Measurements from ENCODE around the gene CFTR.

GRCh38 chr7:117548035-117548434, 68.2 kb downstream of the CFTR start:
- no peak for TF ChIP-seq CTCF (IDR thresholded peaks at IDR 0.05)
- TF ChIP-seq MYBL2 (CRISPR knock-in tag; IDR thresholded peaks at IDR 0.05) = no peak
- TF ChIP-seq FOXP4 (CRISPR knock-in tag; IDR thresholded peaks at IDR 0.05) = no peak
- no peak for TF ChIP-seq ZNF425 (CRISPR knock-in tag; conservative IDR thresholded peaks at IDR 0.05)
- no peak for TF ChIP-seq ETV6 (CRISPR knock-in tag; IDR thresholded peaks at IDR 0.05)
- no peak for TF ChIP-seq NR1H2 (CRISPR knock-in tag; IDR thresholded peaks at IDR 0.05)
- TF ChIP-seq JUN (CRISPR knock-in tag; IDR thresholded peaks at IDR 0.05) = no peak
